ENCODE data around the gene KLHDC3.

GRCh38 chr6:43020847-43021246, 6.8 kb downstream of the KLHDC3 start:
- TF ChIP-seq CTCF (IDR thresholded peaks at IDR 0.05) (no peak), POLR2A (IDR thresholded peaks at IDR 0.05) (no peak)

All from right lobe of liver (tissue), 4 donors.